SK-N-SH (cell line): ENCODE measurements around the gene NRL. TPM values are rescaled to one million over a fixed set of nuclear protein-coding genes. Genes with fewer than 3 reads are reported as not detected.

Experiments used
- CTCF ChIA-PET: fragments of 300-600, 350-600 bp; formaldehyde crosslinking; extraction: SDS; loops from one replicate; lab custom pipeline; 2021; lab: Yijun Ruan, JAX
- POLR2A ChIA-PET: fragments of 350-600 bp; sonication (Branson Sonifier 250); formaldehyde crosslinking; extraction: SDS; loops from one replicate; lab custom pipeline; 2020; ENCODE audit warnings: antibody characterized with exemption, inconsistent platforms; lab: Yijun Ruan, JAX
- DNase-seq: peaks from one replicate; pipeline ENCODE4 v3.0.0; 2012
- H2AFZ ChIP-seq: fragments of 200-600 bp; sonication (generic); 2 replicates; pipeline ENCODE4 v1.8.1; 2016; ENCODE audit warnings: antibody characterized with exemption, mild to moderate bottlenecking, low read depth
- H3F3A ChIP-seq: fragments of 200-600 bp; sonication (generic); replicated peaks from 2 replicates; pipeline ENCODE3; 2016; ENCODE audit warnings: antibody characterized with exemption, mild to moderate bottlenecking; ENCODE audit not compliant: insufficient read depth
- H3K27ac ChIP-seq, 2 experiments: fragments of 200-500 bp in 1 of 2; fragments of 200-600 bp in 1 of 2; sonication (Bioruptor generic) in 1 of 2; sonication (generic), shearing (Covaris generic) in 1 of 2; 2 replicates each; pipeline versions ENCODE4 v1.5.1 to v1.6.1; 2014 to 2016; ENCODE audit warnings: low read depth in 2 of 2, inconsistent platforms in 1 of 2, low read length in 1 of 2, mild to moderate bottlenecking in 1 of 2, mixed read lengths in 1 of 2
- H3K27me3 ChIP-seq: fragments of 200-600 bp; sonication (generic), shearing (Covaris generic); 2 replicates; pipeline ENCODE4 v1.6.1; 2016; ENCODE audit warnings: mixed run types; ENCODE audit not compliant: insufficient read depth
- H3K36me3 ChIP-seq, 2 experiments: fragments of 200-500 bp in 1 of 2; fragments of 200-600 bp in 1 of 2; sonication (Bioruptor generic) in 1 of 2; sonication (generic) in 1 of 2; replicated peaks in 1 of 2; 2 replicates each; pipeline versions ENCODE3 to v1.5.1; 2014 to 2016; ENCODE audit warnings: low read length in 1 of 2, mild to moderate bottlenecking in 1 of 2; ENCODE audit not compliant: insufficient read depth in 2 of 2, control insufficient read depth in 1 of 2
- H3K4me1 ChIP-seq, 2 experiments: fragments of 200-500 bp in 1 of 2; fragments of 200-600 bp in 1 of 2; sonication (Bioruptor generic) in 1 of 2; sonication (generic), shearing (Covaris generic) in 1 of 2; 2 replicates each; pipeline versions ENCODE4 v1.5.1 to v1.6.1; 2014 to 2016; ENCODE audit warnings: low read depth in 1 of 2, low read length in 1 of 2, mixed run types in 1 of 2; ENCODE audit not compliant: insufficient read depth in 2 of 2, control insufficient read depth in 1 of 2
- H3K4me2 ChIP-seq: fragments of 200-600 bp; sonication (generic), shearing (Covaris generic); 2 replicates; pipeline ENCODE4 v1.6.1; 2017; ENCODE audit warnings: mixed run types
- H3K4me3 ChIP-seq, 2 experiments: fragments of 200-500 bp in 1 of 2; fragments of 200-600 bp in 1 of 2; sonication (Bioruptor generic) in 1 of 2; sonication (generic), shearing (Covaris generic) in 1 of 2; 2 replicates each; pipeline versions ENCODE4 v1.5.1 to v1.8.1; 2014 to 2016; ENCODE audit warnings: low read depth in 2 of 2, inconsistent platforms in 1 of 2, low read length in 1 of 2, mild to moderate bottlenecking in 1 of 2, mixed read lengths in 1 of 2, moderate library complexity in 1 of 2
- H3K79me2 ChIP-seq: fragments of 200-600 bp; sonication (generic); 2 replicates; pipeline ENCODE4 v1.8.1; 2017; ENCODE audit warnings: mild to moderate bottlenecking; ENCODE audit not compliant: insufficient read depth
- H3K9ac ChIP-seq: fragments of 200-600 bp; sonication (generic); 2 replicates; pipeline ENCODE4 v1.6.1; 2017; ENCODE audit warnings: mixed run types
- H3K9me2 ChIP-seq: fragments of 200-600 bp; sonication (generic); 2 replicates; pipeline ENCODE4 v1.6.1; 2017; ENCODE audit warnings: mixed run types
- H3K9me3 ChIP-seq: fragments of 200-600 bp; sonication (generic); 2 replicates; pipeline ENCODE4 v1.6.1; 2017; ENCODE audit warnings: mixed run types, mild to moderate bottlenecking, moderate library complexity
- H4K20me1 ChIP-seq: fragments of 200-600 bp; sonication (generic); 2 replicates; pipeline ENCODE4 v1.6.1; 2017; ENCODE audit warnings: mild to moderate bottlenecking, mixed run types; ENCODE audit not compliant: insufficient read depth
- CHD2 ChIP-seq: fragments of 150-350 bp; IDR thresholded peaks from 2 replicates; pipeline ENCODE4 v1.6.1; 2018; ENCODE audit warnings: low read length; ENCODE audit not compliant: partially characterized antibody
- CTCF ChIP-seq: fragments of 200-600 bp; sonication (generic); IDR thresholded peaks from 2 replicates; pipeline ENCODE4 v1.6.1; 2017; ENCODE audit warnings: antibody characterized with exemption, mild to moderate bottlenecking, moderate library complexity
- EZH2phosphoT487 ChIP-seq: fragments of 200-600 bp; sonication (generic); IDR thresholded peaks from 2 replicates; pipeline ENCODE4 v1.6.1; 2017; ENCODE audit warnings: low read depth, mixed run types, mild to moderate bottlenecking, antibody characterized with exemption, moderate library complexity, borderline replicate concordance
- FOXM1 ChIP-seq: IDR thresholded peaks from 2 replicates; pipeline ENCODE4 v1.4.0; 2012; ENCODE audit warnings: low read depth, mild to moderate bottlenecking
- GATA2 ChIP-seq: sonication (generic); formaldehyde crosslinking; IDR thresholded peaks from 2 replicates; pipeline ENCODE4 v1.5.0; 2020; ENCODE audit warnings: mild to moderate bottlenecking, missing genetic modification reagents
- JUND ChIP-seq: IDR thresholded peaks from 2 replicates; pipeline ENCODE4 v1.4.0; 2012
- MEF2A ChIP-seq: IDR thresholded peaks from 2 replicates; pipeline ENCODE4 v1.4.0; 2012; ENCODE audit warnings: low read depth, borderline replicate concordance
- MXI1 ChIP-seq: IDR thresholded peaks from 2 replicates; pipeline ENCODE4 v1.6.1; 2012; ENCODE audit warnings: mild to moderate bottlenecking, low read depth, low read length, improper control_type of control experiment
- NRF1 ChIP-seq: IDR thresholded peaks from 2 replicates; pipeline ENCODE4 v1.6.1; 2012; ENCODE audit warnings: low read depth, mild to moderate bottlenecking, low read length
- PBX3 ChIP-seq: IDR thresholded peaks from 2 replicates; pipeline ENCODE4; 2012
- RAD21 ChIP-seq: IDR thresholded peaks from 2 replicates; pipeline ENCODE4 v1.6.1; 2012; ENCODE audit warnings: mild to moderate bottlenecking, low read length
- RCOR1 ChIP-seq: fragments of 150-350 bp; IDR thresholded peaks from 2 replicates; pipeline ENCODE4 v1.6.1; 2017; ENCODE audit warnings: antibody characterized with exemption, low read length
- REST ChIP-seq: IDR thresholded peaks from 2 replicates; pipeline ENCODE4 v1.6.1; 2012; ENCODE audit warnings: mild to moderate bottlenecking, low read depth, low read length, moderate library complexity
- SIN3A ChIP-seq: IDR thresholded peaks from 2 replicates; pipeline ENCODE4 v1.6.1; 2012; ENCODE audit warnings: low read depth, mild to moderate bottlenecking, low read length, moderate library complexity, borderline replicate concordance
- TAF1 ChIP-seq: IDR thresholded peaks from 2 replicates; pipeline ENCODE4 v1.6.1; 2012; ENCODE audit warnings: low read depth, mild to moderate bottlenecking, low read length, moderate library complexity, borderline replicate concordance
- TEAD4 ChIP-seq: IDR thresholded peaks from 2 replicates; pipeline ENCODE4 v1.4.0; 2012; ENCODE audit warnings: mild to moderate bottlenecking, borderline replicate concordance; ENCODE audit not compliant: insufficient read depth
- USF1 ChIP-seq: IDR thresholded peaks from 2 replicates; pipeline ENCODE4 v1.4.0; 2012; ENCODE audit warnings: low read depth, borderline replicate concordance
- USF2 ChIP-seq: fragments of 150-350 bp; IDR thresholded peaks from 2 replicates; pipeline ENCODE4 v1.6.1; 2017; ENCODE audit warnings: antibody characterized with exemption, low read length, low read depth, borderline replicate concordance
- YY1 ChIP-seq: IDR thresholded peaks from 2 replicates; pipeline ENCODE4 v1.4.0; 2012; ENCODE audit warnings: low read depth, mild to moderate bottlenecking
- ZBTB33 ChIP-seq: IDR thresholded peaks from 2 replicates; pipeline ENCODE4 v1.4.0; 2012; ENCODE audit warnings: low read depth, borderline replicate concordance
- whole genome bisulfite sequencing: methylation state at CpG from one replicate; pipeline ENCODE4 v1.1.6; 2017; ENCODE audit warnings: low lambda C conversion rate; 5-methylcytosine and 5-hydroxymethylcytosine counted together
- polyA plus RNA-seq, 3 experiments: library from polyadenylated mRNA; depleted of rRNA; stranded (reverse); fragments of >200 nt; gene quantifications; 2 replicates each; pipeline ENCODE4 v1.2.3, GENCODE V29; 2012

Gene NRL
- polyA plus RNA-seq, 1 of the 3 experiments (the other 2 are of a cell fraction) = 0.76 TPM

- H3K9me3 ChIP-seq = no peaks in the 10 kb centered on the region
- H3K4me3 ChIP-seq = peak within 1 kb of the TSS; percentile 90 to 93
- H3K27ac ChIP-seq = peak within 1 kb of the TSS; percentile 82 to 98
- H2AFZ ChIP-seq = peak within 1 kb of the TSS; percentile 70
- no peaks in the 10 kb centered on the region for H4K20me1 ChIP-seq
- peak; percentile 94 for DNase-seq
- no peaks in the 10 kb centered on the region for H3K27me3 ChIP-seq
- H3K36me3 ChIP-seq = peaks cover 30 to 45% of the 10 kb centered on the region in 2 experiments
- POLR2A ChIA-PET = interaction anchor here (0.5 to 1.7 kb wide), 10 partner anchors 10 to 224 kb away, joined by 3 to 12 read pairs (median 4); partner anchors contain the start of genes CARMIL3, DCAF11, IPO4 and NRL
- peaks cover 15% of the 10 kb centered on the region for H3F3A ChIP-seq
- H3K4me2 ChIP-seq = peak within 1 kb of the TSS; percentile 97
- peak within 1 kb of the TSS; percentile 81 for H3K9ac ChIP-seq
- peaks cover 61% of the 10 kb centered on the region for H3K79me2 ChIP-seq
- peaks cover 11 to 42% of the 10 kb centered on the region in 2 experiments; a peak in 3 of 4 replicates for H3K4me1 ChIP-seq
- H3K9me2 ChIP-seq = no peaks in the 10 kb centered on the region
- CTCF ChIA-PET = interaction anchor here (1.0 to 1.9 kb wide), 2 partner anchors 20 to 33 kb away, joined by 4 to 5 read pairs; partner anchors contain the start of gene IRF9
- WGBS = 2% methylated on average over 9 of the region's 65 CpGs
- TF ChIP-seq PBX3 (peak; percentile 90), NRF1 (peak; percentile 72), MXI1 (peak; percentile 52; the same call in 1 of the 2 replicates), USF2 (peak; percentile 32), GATA2 (CRISPR knock-in tag) (no peak), RAD21 (no peak), TEAD4 (no peak), ZBTB33 (no peak), TAF1 (peak; percentile 77), JUND (no peak), RCOR1 (no peak), CTCF (peak; percentile 39), REST (0 out of 2 replicates have a peak, but pooled peaks have one; percentile 17), FOXM1 (no peak), MEF2A (no peak), EZH2phosphoT487 (no peak), CHD2 (peak; percentile 69), USF1 (peak; percentile 62; the same call in 1 of the 2 replicates), YY1 (no peak), SIN3A (no peak; the same call in 1 of the 2 replicates)
Observed at GRCh38 chr14:24141097-24141880, 26.5 kb upstream of the NRL start, which contains the start of gene EMC9. Gene EMC9 (minus strand): TSS chr14:24141591. CDS start chr14:24141304, 287 bp downstream.
